CD4-positive, alpha-beta T cell treated with Interleukin-10 for 1 hour (primary cell): ENCODE results near the gene SP4.
A peak's percentile ranks its signal among the peaks of the same experiment; 100 is the strongest.

Experiments
- DNase-seq: peaks from one replicate; pipeline ENCODE4 v3.0.0-alpha.2; 2020

The SP4 gene

GRCh38 chr7:21448974-21449373, 21.1 kb downstream of the SP4 start:
- no peak for DNase-seq

GRCh38 chr7:21450076-21450475, 22.2 kb downstream of the SP4 start:
- no peak for DNase-seq

DNA sequence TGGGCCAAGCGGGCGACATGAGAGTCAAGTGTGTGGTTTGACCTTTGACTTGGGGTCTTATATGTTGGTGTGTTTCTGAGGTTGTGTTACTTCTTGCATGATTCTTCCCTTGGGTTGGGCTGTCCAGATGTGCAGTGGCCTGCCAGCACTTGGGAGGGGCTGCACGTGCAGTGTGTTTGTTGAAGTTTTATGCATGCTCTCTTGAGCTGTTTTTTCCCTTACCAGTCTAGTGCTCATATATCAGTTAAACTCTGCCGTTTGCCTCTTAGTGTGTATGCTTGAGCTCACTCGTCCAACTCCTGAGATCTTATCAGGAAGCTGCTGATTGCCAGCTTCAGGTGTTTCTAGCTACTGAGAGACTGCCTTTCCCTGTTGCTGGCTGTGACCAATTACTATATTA, 23.1 kb downstream of the SP4 start:
- no peak for DNase-seq

GRCh38 chr7:21454182-21454581, 26.3 kb downstream of the SP4 start:
- DNase-seq = no peak

- DNase-seq = no peak
These were observed 27.0 kb downstream of the SP4 start for GRCh38 chr7:21454906-21455305.

- DNase-seq = no peak
These were observed 33.4 kb downstream of the SP4 start for GRCh38 chr7:21461282-21461681.

- DNase-seq = no peak
These were observed 34.2 kb downstream of the SP4 start for GRCh38 chr7:21462081-21462480.

DNA sequence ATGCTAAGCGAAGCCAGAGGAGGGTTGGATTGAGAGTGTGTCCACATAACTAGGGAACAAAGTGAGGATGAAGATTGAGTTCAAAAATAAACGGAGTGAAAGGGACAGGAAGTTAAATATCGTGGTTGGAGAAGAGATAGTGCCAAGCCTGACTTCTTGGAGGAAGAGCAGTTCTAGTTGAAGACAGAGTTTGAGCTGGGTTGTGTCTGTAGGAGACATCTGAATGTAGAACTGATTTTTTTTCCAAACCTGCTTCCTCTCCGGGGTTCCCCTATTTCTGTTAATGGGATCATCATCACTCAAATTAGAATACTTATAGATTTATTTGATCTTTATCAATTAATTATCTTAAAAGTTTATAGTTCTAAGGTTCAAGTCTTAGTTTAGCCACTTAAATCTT, 35.6 kb downstream of the SP4 start:
- DNase-seq = no peak

GRCh38 chr7:21468969-21469368, 41.1 kb downstream of the SP4 start:
- DNase-seq = no peak

DNA sequence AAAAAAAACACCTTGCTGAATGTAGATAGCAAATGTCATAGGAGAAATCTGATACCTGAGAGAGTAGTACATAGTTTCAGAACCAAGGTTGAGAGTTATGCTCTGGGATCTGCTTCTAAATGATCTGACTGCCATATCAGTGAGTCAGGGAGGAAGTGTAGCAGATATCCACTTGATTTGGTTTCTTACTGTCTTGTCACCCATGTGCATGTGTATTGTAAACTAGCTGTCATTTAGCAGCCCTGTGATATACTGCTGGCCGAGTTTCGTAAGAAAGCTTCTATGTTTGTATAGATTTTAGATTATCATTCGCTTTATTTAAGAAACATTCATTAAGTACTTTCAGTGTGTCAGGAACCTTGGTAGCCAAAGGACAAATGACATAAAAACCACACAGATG, 42.0 kb downstream of the SP4 start:
- DNase-seq = no peak

DNA sequence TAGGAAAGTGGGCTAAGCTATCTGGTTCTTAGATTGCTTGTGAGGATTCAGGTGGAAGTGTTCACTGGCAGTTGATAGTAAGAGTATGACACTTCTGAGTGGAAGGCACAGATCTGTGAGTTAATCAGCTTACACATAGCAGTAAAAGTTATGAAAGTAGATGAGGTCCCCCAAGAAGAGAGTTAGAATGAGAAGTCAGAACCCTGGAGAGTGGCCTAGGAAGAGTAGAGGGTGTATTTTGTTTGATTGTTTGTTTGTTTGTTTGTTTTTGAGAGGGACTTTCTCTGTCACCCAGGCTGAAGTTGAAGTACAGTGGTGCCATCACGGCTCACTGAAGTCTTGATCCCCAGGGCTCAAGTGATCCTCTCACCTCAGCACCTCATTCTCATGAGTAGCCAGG, 44.1 kb downstream of the SP4 start:
- DNase-seq = no peak

- no peak for DNase-seq
These were observed 48.5 kb downstream of the SP4 start for GRCh38 chr7:21476429-21476828.

DNA sequence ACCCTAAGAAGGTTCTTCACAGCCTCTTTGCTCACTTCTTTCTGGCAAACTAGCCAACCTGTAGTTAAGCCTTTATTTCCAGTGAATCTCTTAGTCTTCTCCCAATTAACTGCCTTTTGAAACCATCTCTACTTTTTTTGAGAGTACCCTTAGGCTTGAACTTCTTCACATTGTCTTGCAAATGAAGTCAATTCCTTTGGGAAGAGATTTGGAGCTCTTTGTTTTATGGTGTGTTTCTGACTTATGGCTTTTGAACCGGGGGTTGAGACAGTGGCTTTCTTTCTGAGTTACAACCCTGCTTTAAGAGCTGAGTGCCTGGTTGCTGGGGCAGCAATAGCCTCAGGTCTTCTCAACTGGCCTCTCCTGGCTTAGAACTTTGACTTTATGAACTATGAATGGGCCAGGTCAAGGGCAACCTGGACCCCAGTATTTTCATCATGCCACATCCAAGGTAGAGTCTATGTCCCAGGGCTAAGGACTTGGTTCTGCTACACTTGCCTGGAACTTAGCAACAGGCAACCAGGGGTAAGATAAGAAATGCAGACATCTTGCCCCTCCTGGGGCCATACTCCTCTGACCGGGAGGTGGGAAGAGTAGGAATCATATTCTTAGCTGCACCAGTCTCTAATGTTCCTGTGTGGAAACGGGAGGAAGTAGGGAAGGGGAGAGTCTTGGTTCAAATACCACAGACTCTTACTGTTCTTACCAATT, 53.0 kb downstream of the SP4 start:
- DNase-seq = no peak

- DNase-seq = no peak
These were observed 58.6 kb downstream of the SP4 start for GRCh38 chr7:21486511-21486910.

GRCh38 chr7:21495731-21496130, 67.8 kb downstream of the SP4 start:
- no peak for DNase-seq

DNA sequence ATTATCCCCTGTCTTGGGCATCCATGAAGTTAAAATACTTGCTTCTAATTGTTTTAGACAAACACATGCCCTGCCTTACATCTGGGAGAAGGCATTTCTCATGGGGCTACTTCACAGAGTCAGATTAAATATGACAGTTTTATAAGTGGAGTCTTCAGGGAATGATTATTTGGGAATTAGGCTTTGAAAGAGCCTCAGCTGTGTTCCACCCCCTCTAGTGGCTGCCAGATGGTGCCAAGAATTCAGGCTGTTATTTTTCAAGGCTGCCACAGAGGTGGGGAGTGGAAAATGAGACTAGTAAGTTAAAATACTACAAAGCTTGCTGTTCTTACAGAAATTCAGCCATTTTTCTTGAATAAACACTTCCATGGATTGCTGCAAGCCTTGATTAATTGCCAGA, 69.2 kb downstream of the SP4 start:
- DNase-seq = no peak

GRCh38 chr7:21500117-21500832, 72.4 kb downstream of the SP4 start:
- DNase-seq = no peak

GRCh38 chr7:21504021-21504420, 76.1 kb downstream of the SP4 start:
- no peak for DNase-seq

DNA sequence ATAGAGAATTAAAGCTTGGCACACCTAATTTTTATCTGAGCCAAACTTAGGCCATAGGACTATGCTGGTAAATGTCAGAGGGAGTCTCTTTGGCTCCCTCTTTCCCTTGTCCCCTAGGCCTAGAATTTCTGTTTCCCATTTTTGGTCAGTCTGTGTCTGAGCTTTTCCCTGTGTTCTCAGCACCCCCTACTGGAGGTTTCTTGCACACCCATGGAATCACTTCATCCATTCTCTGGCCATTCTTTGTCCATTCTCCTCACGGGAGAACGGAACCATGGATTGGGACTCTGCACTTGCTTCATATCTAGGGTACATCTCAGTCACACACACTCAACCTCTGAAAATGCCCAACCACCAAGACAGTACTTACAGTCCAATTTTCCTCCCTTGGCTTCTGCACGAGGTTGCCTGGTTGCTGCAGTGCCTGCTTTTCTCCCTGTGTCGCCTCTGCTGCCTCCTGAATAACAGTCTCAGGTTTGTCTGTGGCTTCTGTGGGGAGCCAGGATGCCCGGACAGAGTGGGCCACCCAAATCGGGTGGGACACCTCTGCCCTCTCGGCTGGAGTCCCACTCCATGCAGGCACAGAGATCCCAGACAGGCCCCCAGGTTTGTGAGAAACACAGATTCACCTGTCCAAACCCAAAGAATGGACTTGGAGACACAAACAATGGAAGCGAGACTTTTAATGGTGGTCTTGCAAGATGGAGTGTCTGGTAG, 79.9 kb downstream of the SP4 start:
- peak; percentile 43 for DNase-seq

- DNase-seq = no peak
These were observed 80.7 kb downstream of the SP4 start for GRCh38 chr7:21508538-21508937.

GRCh38 chr7:21514062-21514461, 86.2 kb downstream of the SP4 start:
- DNase-seq = no peak

DNA sequence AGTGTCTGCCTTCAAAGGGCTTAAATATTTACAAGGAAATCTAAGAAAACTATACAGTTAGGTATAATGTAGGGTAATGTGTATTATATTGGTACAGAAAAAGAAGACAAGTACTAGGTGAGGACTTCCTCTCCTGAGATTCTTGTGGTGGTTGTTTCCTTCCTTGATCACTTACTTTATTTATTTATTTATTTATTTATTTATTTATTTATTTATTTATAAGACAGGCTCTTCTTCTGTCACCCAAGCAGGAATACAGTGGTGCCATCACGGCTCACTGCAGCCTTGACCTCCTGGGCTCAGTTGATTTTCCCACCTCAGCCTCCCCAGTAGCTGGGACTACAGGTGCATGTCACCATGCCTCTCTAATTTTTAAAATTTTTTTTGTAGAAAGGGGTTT, 96.8 kb downstream of the SP4 start:
- no peak for DNase-seq

GRCh38 chr7:21526007-21526406, 98.1 kb downstream of the SP4 start:
- DNase-seq = peak; percentile 40

DNA sequence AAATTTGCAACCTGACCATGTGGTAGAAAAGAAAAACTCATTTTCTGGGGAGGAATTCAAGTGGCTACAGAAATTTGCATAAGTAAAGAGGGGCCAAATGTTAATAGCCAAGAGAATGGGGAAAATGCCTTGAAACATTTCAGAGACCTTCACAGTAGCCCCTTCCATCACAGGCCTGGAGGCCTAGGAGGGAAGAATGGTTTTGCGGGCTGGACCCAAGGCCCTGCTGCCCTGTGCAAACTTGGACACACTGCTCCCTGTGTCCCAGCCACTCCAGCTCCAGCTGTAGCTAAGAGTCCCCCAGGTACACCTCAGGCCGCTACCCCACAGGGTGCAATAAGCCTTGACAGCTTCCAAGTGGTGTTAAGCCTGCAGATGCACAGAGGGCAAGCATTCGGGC, 98.6 kb downstream of the SP4 start:
- no peak for DNase-seq
